Ishikawa (cell line): ENCODE results near the gene SLCO2A1.

ENCODE experiments used
- CEBPB ChIP-seq: IDR thresholded peaks from 2 replicates; pipeline ENCODE4 v1.6.1; 2012
- CREB1 ChIP-seq: IDR thresholded peaks from 2 replicates; pipeline ENCODE4 v1.6.1; 2012; ENCODE audit warnings: low read depth
- FOXM1 ChIP-seq: IDR thresholded peaks from 2 replicates; pipeline ENCODE4 v1.6.1; 2012; ENCODE audit warnings: low read depth, borderline replicate concordance
- MAX ChIP-seq: IDR thresholded peaks from 2 replicates; pipeline ENCODE4 v1.6.1; 2012
- REST ChIP-seq: IDR thresholded peaks from 2 replicates; pipeline ENCODE4 v1.6.1; 2012; ENCODE audit warnings: low read depth, mild to moderate bottlenecking
- TAF1 ChIP-seq: IDR thresholded peaks from 2 replicates; pipeline ENCODE4 v1.6.1; 2012; ENCODE audit warnings: low read depth, mild to moderate bottlenecking
- USF1 ChIP-seq: IDR thresholded peaks from 2 replicates; pipeline ENCODE4 v1.6.1; 2012
- YY1 ChIP-seq: IDR thresholded peaks from 2 replicates; pipeline ENCODE4 v1.6.1; 2012; ENCODE audit warnings: low read depth
- ZBTB7A ChIP-seq: IDR thresholded peaks from 2 replicates; pipeline ENCODE4 v1.6.1; 2012; ENCODE audit warnings: low read depth

- TF ChIP-seq CEBPB (no peak), CREB1 (no peak), YY1 (no peak), MAX (no peak), REST (no peak), FOXM1 (no peak), TAF1 (no peak), ZBTB7A (no peak), USF1 (no peak)
These were observed 49.7 kb downstream of the SLCO2A1 start for GRCh38 chr3:133980035-133980434.
